Measurements from ENCODE around the gene ARF1. TPM values are rescaled to one million over a fixed set of nuclear protein-coding genes. Genes with fewer than 3 reads are reported as not detected.

Gene ARF1
- total RNA-seq, result 100 to 1,000 TPM; 368 to 376 TPM

DNA sequence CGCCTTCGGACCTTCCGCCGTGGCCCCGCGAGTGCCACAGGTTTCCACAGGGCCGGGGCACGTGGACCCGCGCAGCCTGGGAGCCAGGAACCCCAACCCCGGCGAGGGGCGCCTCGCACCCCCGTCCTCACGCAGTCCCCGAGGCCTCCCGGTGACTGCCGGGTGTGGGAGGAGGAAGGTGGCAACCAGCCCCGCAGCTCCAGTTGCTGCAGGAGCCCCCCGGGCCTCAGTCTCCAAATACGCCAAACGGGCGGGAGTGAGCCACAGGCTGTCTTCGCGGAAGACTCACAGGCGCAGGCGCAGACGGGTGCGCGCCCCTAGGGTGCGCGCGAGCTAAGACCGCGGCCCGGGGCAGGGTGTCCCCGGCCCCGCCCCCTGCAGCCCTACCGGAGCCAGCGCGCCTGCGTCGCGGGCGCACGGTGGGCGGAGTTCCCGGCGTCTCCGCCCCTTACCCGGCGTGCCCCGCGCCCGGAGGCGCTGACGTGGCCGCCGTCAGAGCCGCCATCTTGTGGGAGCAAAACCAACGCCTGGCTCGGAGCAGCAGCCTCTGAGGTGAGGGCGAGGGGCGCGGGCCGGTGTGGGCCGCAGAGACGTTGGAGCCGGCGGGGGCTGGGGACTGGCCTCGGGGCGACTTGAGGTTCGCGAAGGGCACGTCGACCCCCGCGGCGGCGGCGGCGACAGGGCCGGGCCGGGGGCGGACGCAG lies at the start of gene ARF1:
ARF1 (plus strand) TSS at position 495 of the 704 bp plus-strand sequence. CDS start 14,407 bp downstream, outside the sequence.
- H3K4me3 Mint-ChIP-seq, result peak within 1 kb of the TSS; percentile 90
- H3K36me3 Mint-ChIP-seq (ENCODE audit: low read depth), result peaks cover 39% of the 10 kb centered on the region
- peaks cover 51% of the 10 kb centered on the region for H3K4me1 Mint-ChIP-seq
- peak; percentile 94 for DNase-seq
- ChIA-PET CTCF (interaction anchor here (0.7 to 3.4 kb wide), 5 partner anchors 28 to 540 kb away, joined by 3 to 13 read pairs (median 4); partner anchors contain the start of gene IBA57), POLR2A (interaction anchor here (0.6 to 4.8 kb wide), 33 partner anchors 8 to 1428 kb away, joined by 3 to 39 read pairs (median 5); partner anchors contain the start of genes C1orf35, GUK1, IBA57 and MRPL55)
- no peaks in the 10 kb centered on the region for H3K9me3 Mint-ChIP-seq
- H3K27ac Mint-ChIP-seq, result peak within 1 kb of the TSS; percentile 87
- H3K27me3 Mint-ChIP-seq, result no peaks in the 10 kb centered on the region

DNA sequence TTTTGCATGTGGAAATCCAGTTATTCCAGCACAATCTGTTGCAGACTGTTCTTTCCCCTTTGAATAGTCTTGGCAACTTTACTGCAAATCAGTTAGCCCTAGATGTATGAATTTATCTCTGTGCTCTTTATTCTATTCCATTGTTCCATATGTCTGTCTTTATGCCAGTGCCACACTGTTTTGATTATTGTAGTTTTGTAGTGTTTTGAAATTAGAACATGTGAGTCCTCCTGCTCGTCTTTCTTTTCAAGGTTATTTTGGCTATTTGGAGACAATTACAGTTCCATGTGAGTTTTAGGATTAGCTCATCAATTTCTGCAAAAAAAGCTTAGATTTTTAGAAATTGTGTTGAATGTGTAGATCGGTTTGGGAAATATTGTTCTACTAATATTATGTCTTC lies 49.1 kb upstream of the ARF1 start:
- H3K4me1 Mint-ChIP-seq, result no peaks in the 10 kb centered on the region
- peaks cover 16% of the 10 kb centered on the region for H3K27me3 Mint-ChIP-seq
- H3K4me3 Mint-ChIP-seq, result no peak overlapping the region
- ChIA-PET POLR2A (no interaction called here), CTCF (no interaction called here)
- H3K27ac Mint-ChIP-seq, result no peak overlapping the region
- H3K9me3 Mint-ChIP-seq, result no peaks in the 10 kb centered on the region
- H3K36me3 Mint-ChIP-seq (ENCODE audit: low read depth), result no peaks in the 10 kb centered on the region
- no peak for DNase-seq

DNA sequence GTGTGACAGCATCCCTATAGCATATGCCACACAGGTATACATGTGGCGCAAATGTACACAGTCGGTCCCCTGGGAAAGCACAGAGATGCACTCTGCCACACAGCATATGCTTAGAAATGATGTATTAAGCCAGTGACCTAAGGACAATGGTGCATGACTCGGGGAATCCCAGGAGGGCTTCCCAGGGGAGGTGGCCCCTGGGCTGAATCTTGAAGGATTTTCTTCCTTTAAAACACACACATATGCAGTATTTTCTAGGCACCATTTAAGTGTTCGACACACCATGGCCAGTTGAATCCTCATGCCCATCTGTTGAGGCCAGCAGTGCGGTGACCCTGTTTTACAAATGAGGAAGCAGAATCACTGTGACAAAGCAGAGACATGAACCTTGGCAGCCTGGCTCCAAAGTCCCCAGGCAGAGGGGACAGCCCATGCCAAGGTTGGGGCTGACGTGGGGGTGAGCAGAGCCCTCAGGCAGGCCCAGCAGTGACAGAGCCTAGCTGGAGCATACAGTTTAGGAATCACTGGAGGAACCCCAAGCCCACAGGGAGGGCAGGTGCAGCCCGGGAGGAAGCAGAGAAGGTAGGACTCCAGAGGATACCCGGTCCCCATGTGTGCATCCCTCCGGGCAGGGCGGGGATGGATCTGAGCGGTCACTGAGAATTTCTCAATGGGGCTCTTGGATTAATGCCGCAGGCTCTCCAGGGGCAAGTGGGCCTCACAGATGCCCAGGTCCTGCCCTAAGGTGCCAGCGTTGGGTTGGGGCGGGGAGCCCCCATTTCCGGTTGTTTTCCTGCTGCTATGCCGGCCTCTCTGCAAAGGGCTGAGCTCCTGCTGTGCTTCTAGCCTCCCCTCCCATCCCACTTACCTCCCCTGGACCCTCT lies 47.3 kb upstream of the ARF1 start:
- Mint-ChIP-seq H3K36me3 (ENCODE audit: low read depth) (no peaks in the 10 kb centered on the region), H3K27me3 (peaks cover 28% of the 10 kb centered on the region), H3K4me3 (no peak overlapping the region), H3K9me3 (no peaks in the 10 kb centered on the region), H3K4me1 (no peaks in the 10 kb centered on the region), H3K27ac (no peak overlapping the region)
- DNase-seq, result no peak
- CTCF ChIA-PET, result no interaction called here
- POLR2A ChIA-PET, result no interaction called here

DNA sequence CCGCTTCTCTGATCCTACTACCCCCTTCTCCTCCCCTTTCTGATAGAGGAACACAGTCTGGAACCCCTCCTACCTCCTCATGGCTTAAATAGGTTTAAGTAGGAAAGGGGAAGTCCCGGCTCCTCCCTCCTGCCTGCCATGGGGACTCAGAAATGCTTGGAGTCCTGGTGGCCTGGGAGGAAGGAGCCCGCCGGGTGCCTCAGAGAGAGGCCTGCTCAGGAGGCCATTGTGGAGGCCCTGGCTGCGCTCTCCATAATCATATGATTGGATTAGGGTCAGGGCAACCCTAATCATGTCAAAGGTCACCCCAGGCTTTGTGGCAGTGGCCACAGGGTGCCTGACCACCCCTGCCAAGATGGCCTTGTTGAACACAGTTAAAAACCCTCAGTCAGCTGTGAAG lies 46.7 kb upstream of the ARF1 start:
- Mint-ChIP-seq H3K27me3 (peaks cover 28% of the 10 kb centered on the region), H3K4me1 (no peaks in the 10 kb centered on the region), H3K36me3 (ENCODE audit: low read depth) (no peaks in the 10 kb centered on the region), H3K4me3 (no peak overlapping the region), H3K9me3 (no peaks in the 10 kb centered on the region), H3K27ac (no peak overlapping the region)
- DNase-seq, result no peak
- CTCF ChIA-PET, result no interaction called here
- POLR2A ChIA-PET, result no interaction called here

DNA sequence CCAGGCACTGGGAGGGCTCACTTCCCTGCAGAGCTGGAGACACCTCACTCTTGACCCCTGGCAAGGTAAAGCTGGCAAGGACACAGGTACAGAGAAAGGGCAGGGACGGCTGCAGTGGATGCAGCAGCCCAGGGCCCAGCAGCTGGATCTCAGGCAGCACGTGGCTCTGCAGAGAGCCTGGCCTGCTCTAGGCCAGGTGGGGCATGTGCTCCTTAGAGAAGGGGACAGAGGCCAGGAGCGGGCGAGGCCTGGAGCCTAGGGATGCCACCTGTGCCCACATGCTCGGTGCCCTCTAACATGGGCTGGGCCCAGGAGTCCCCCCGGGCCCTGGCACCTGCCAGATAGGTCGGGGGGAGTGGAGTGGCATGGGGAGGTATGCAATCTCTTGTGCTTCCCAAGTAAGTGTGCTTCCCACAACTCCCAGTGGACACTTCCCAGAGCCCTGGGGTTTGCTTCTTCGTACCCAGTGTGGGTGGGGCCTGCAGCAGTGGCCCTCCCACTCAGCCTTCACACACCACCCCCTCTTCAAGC lies 45.7 kb upstream of the ARF1 start:
- POLR2A ChIA-PET, result no interaction called here

DNA sequence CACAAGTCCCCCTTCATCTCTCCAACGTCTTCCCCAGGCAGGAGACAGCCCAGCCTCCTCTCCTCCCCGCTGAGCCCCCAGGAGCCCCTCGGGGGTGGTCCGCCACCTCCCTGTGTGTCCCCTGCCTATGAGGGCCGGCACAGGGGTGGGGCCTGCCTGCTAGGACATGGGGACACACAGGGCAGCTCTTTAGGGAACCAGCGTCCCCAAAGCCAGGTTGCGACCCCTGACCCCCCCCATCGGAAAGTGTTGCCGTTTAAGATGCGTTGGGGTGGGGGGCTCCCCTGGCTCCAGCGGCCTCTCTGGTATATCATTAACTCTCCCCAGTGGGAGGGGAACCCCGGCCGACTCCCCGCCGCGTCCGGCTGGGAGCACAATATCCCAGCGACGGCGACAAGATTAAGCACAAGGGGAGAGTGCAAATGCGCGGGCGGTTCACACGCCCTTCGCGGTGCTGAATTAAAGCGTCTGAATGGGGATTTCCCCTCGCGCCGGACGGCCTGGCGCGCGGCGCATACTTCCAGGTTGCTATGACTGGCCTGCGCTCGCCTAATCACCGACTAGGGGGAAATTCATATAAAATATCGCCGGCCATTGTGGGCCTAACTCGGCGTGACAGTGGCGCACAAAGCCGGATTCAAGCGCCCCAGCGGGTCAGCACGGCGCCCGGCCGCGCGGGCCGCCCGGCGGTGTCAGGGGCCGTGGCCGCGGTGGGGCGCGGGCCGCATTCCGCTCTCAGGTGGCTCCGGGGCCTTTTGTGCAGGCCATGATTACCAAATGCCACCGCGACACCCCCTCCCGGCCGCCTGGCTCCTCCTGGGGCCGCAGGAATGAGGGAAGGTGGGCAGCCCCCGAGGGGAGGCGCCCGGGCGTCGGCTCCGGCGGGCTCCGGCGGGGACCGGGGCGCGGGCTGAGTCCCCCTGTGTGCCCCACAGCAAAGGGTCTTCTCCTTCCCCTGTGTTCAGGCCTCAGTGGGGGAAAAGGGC lies 44.8 kb upstream of the ARF1 start:
- peak; percentile 27 for DNase-seq
- Mint-ChIP-seq H3K36me3 (ENCODE audit: low read depth) (no peaks in the 10 kb centered on the region), H3K4me3 (no peak overlapping the region), H3K9me3 (no peaks in the 10 kb centered on the region), H3K27me3 (peaks cover 28% of the 10 kb centered on the region), H3K27ac (no peak overlapping the region), H3K4me1 (no peaks in the 10 kb centered on the region)
- ChIA-PET POLR2A (no interaction called here), CTCF (no interaction called here)

More for the DNA sequence above, 45.7 kb upstream of the ARF1 start:
- CTCF ChIA-PET, result no interaction called here
- Mint-ChIP-seq H3K36me3 (ENCODE audit: low read depth) (no peaks in the 10 kb centered on the region), H3K27me3 (peaks cover 28% of the 10 kb centered on the region), H3K27ac (no peak overlapping the region), H3K4me3 (no peak overlapping the region), H3K4me1 (no peaks in the 10 kb centered on the region), H3K9me3 (no peaks in the 10 kb centered on the region)
- no peak for DNase-seq

DNA sequence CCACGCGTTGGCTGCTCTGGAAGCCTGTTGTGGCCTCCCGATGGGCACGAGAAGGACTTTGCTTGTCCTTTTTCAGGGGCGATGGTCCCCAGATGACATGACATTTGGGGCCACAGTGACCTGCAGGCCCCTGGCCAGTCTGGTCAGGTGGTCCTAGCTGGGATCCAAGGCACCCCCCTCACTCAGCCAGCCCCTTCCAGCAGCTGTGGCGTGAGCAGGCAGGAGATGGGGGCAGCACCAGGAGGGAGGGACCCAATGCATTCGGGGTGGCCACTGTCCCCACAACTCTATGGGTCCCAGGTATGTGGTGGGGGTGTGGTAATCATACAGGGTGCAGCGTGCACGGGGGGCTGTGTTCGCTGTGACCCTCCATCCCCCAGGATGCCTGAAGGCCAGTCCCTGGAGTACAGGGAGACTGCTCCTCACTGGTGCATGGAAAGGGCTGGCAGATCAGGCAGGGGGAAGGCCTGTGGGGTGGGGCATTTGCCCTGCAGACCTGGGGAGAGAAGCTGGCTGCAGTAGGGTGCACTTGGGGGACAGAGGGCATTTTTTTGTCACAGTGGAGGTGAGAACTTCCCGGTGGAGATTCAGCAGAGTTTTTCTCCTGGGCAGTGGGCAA lies 44.0 kb upstream of the ARF1 start:
- Mint-ChIP-seq H3K9me3 (no peaks in the 10 kb centered on the region), H3K27me3 (peaks cover 25% of the 10 kb centered on the region), H3K4me1 (no peaks in the 10 kb centered on the region), H3K36me3 (ENCODE audit: low read depth) (no peaks in the 10 kb centered on the region), H3K4me3 (no peak overlapping the region), H3K27ac (no peak overlapping the region)
- CTCF ChIA-PET, result no interaction called here
- DNase-seq, result no peak
- POLR2A ChIA-PET, result no interaction called here

DNA sequence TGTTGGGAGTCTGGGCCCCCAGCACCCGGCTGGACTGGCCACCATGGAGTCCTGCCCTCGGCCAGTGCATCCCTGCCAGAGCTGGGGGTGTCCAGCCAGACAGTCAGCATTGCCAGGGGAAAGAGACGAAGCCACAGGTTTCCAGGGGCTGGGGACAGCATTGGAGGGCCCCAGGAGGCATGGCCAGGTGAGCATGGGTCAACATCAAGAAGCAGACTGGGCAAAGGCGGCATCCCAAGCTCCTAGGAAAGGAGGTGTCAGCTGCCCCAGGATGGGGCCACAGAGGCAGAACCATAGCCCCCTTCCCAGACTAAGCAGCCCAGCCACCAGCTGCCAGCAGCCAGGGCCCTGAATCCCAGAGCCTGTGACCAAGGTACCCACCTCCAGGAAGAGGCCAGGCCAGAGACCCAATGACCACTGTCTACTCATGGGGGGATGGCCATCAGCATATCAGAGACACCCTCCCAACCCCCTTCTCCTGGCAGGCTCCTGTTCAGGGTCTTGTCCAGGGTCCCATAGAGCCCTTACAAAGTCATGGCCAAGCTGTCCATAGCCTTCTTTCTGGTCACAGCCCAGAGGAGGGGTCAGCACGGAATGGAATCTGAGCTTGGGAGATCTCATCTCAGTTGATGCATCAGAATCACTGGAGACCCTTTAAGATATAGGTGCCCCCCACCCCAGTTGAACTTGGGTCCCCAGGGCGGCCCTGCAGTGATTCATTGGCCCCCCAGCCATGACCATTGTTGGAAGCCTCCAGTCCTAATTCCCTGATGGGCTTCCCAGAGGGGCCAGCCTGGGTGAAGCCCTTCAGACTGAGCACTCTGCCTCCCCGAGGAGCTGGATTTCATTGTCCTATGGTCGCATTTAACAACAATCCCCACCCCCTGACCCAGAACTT lies 43.3 kb upstream of the ARF1 start:
- Mint-ChIP-seq H3K4me1 (no peaks in the 10 kb centered on the region), H3K36me3 (ENCODE audit: low read depth) (no peaks in the 10 kb centered on the region), H3K27me3 (peaks cover 23% of the 10 kb centered on the region), H3K4me3 (no peak overlapping the region), H3K9me3 (no peaks in the 10 kb centered on the region), H3K27ac (no peak overlapping the region)
- no peak for DNase-seq
- ChIA-PET CTCF (no interaction called here), POLR2A (no interaction called here)

DNA sequence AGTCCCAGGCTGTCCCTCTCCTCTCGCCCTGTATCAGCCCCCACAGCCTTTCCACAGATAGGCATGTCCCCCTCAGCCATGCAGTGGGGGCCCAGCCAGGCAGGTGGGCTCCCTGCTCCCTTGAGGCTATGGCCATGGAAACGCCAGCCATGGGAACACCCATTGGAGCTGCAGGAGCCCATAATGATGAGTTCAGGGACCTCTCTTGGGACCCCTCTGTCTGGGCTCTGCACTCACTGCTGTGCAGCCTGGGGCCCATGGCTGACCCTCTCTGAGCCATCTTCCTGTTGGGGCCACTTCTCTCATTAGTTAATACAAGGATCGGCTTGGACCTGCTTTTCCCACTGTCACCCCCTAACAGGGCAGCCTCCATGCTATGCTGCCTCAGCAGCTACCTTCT lies 42.5 kb upstream of the ARF1 start:
- Mint-ChIP-seq H3K9me3 (no peaks in the 10 kb centered on the region), H3K4me3 (no peak overlapping the region), H3K4me1 (no peaks in the 10 kb centered on the region), H3K36me3 (ENCODE audit: low read depth) (no peaks in the 10 kb centered on the region), H3K27ac (no peak overlapping the region), H3K27me3 (peaks cover 22% of the 10 kb centered on the region)
- POLR2A ChIA-PET, result no interaction called here
- DNase-seq, result no peak
- CTCF ChIA-PET, result no interaction called here

DNA sequence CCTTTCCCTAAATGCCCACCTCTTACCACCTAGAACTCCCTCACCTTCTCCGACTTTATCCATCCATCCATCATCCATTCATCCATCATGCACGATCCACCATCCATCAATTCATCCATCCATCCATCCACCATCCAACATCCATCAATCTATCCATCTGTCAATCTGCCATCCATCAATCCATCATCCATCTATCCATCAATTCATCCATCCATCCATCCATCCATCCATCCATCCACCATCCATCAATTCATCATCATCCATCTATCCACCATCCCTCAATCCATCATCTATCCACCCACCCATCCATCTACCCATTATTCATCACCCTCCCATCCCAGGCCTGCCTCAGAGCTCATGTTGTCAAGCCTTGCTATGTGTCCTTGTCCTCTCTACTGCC lies 41.2 kb upstream of the ARF1 start:
- Mint-ChIP-seq H3K4me1 (no peaks in the 10 kb centered on the region), H3K4me3 (no peak overlapping the region), H3K27me3 (peaks cover 20% of the 10 kb centered on the region), H3K36me3 (ENCODE audit: low read depth) (no peaks in the 10 kb centered on the region), H3K9me3 (peaks cover 3% of the 10 kb centered on the region), H3K27ac (no peak overlapping the region)
- POLR2A ChIA-PET, result no interaction called here
- no peak for DNase-seq
- CTCF ChIA-PET, result no interaction called here

DNA sequence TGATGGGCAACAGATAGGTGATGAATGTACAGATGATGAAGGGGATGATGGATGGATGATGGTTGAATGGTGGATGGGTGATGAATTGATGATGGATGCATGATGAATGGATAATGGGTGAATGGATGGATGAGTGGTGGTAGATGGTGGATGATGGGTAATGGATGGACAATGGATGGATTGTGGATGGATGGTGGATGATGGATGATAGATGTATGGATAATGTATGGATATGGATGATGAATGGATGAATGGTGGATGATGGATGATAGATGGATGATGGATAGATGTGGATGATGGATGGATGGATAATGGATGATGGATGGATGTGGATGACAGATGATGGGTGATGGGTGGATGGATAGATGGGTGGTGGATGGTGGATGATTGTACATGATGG lies 40.0 kb upstream of the ARF1 start:
- no peak for DNase-seq
- Mint-ChIP-seq H3K4me3 (no peak overlapping the region), H3K27ac (no peak overlapping the region), H3K27me3 (peaks cover 16% of the 10 kb centered on the region), H3K9me3 (peaks cover 7% of the 10 kb centered on the region), H3K4me1 (no peaks in the 10 kb centered on the region), H3K36me3 (ENCODE audit: low read depth) (no peaks in the 10 kb centered on the region)
- ChIA-PET POLR2A (no interaction called here), CTCF (no interaction called here)
